T-helper 1 cell treated with Interleukin-12 subunit alpha and Interleukin-12 subunit beta and Interleukin-4 antibody, amounts not matched to agents 30 μg/mL and 1 μg/mL, for 36 hours (primary cell): ENCODE results near the gene CA11.

Experiments used
- H3K27ac Mint-ChIP-seq: one replicate; pipeline ENCODE4 v1.8.0; 2021; ENCODE audit warnings: mild to moderate bottlenecking, mixed read lengths
- H3K27me3 Mint-ChIP-seq: one replicate; pipeline ENCODE4 v1.8.0; 2021; ENCODE audit warnings: low read depth, mixed read lengths
- H3K36me3 Mint-ChIP-seq: one replicate; pipeline ENCODE4 v1.8.0; 2021; ENCODE audit warnings: low read depth, mixed read lengths
- H3K4me1 Mint-ChIP-seq: one replicate; pipeline ENCODE4 v1.8.0; 2021; ENCODE audit warnings: low read depth, mixed read lengths
- H3K4me3 Mint-ChIP-seq: one replicate; pipeline ENCODE4 v1.8.0; 2021; ENCODE audit warnings: mild to moderate bottlenecking, moderate library complexity, mixed read lengths
- H3K9me3 Mint-ChIP-seq: one replicate; pipeline ENCODE4 v1.8.0; 2021; ENCODE audit warnings: mixed read lengths

The CA11 gene

DNA sequence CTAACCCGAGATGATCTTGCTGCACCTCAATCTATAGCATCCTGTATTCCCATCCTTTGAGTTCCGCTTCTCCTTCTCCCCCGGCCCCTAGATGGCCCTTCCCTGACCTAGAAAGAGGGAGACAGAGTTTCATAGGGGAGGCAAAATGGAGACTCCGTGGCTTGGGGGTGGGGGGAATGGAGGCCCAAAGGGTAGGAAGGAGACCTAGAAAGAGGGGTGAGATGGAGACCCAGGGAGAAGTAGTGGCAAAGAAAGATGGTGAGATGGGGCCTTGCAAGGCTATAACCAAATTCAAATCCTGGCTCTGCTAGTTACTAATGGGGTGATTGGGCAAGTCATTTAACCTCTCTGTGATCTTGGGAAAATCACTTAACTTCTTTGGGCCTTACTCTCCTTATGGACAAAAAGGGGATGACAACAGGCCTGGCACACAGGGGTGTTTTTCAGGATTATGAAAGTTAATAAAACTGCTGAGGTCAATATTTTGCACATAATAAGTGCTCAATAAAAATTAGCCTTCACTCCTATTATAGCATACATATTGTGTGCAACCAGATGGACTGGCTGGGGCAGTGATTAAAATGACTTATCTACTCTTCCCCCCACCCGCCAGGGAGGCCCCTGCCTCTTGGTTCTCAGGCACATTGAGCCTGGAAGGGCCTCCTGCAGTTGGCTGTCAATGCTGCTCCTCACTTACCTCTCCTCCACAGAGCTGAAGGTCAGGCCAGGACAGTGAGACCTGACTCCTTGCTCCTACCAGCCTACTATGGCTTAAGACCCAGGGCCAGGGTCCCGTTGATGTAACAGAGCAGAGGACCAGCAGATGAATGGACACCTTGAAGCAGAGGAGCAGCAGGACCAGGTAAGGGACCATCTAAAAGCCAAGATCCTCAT, 26.0 kb downstream of the CA11 start:
- H3K4me1 Mint-ChIP-seq = peaks cover 40% of the 10 kb centered on the region
- H3K27me3 Mint-ChIP-seq = no peaks in the 10 kb centered on the region
- no peaks in the 10 kb centered on the region for H3K9me3 Mint-ChIP-seq
- peak overlapping the region; percentile 98 for H3K4me3 Mint-ChIP-seq
- H3K27ac Mint-ChIP-seq = peak overlapping the region; percentile 99
- H3K36me3 Mint-ChIP-seq = peaks cover 48% of the 10 kb centered on the region

- H3K9me3 Mint-ChIP-seq = no peaks in the 10 kb centered on the region
- peaks cover 48% of the 10 kb centered on the region for H3K36me3 Mint-ChIP-seq
Observed at GRCh38 chr19:48618916-48619691, 26.9 kb downstream of the CA11 start, which contains the start of the genes RPL18 and SPHK2. Gene RPL18 (minus strand): TSS chr19:48619178. CDS start chr19:48619143, 35 bp downstream. Gene SPHK2 (plus strand): TSS chr19:48619506. CDS start chr19:48620515, 1,009 bp downstream.

GRCh38 chr19:48618278-48618915, 27.6 kb downstream of the CA11 start:
- H3K4me1 Mint-ChIP-seq = peaks cover 32% of the 10 kb centered on the region
- H3K4me3 Mint-ChIP-seq = peak overlapping the region; percentile 98
- H3K27me3 Mint-ChIP-seq = no peaks in the 10 kb centered on the region
- no peaks in the 10 kb centered on the region for H3K9me3 Mint-ChIP-seq
- H3K36me3 Mint-ChIP-seq = peaks cover 42% of the 10 kb centered on the region
- H3K27ac Mint-ChIP-seq = peak overlapping the region; percentile 99

More at GRCh38 chr19:48618916-48619691, 26.9 kb downstream of the CA11 start, which contains the start of the genes RPL18 and SPHK2:
- H3K4me3 Mint-ChIP-seq = peak within 1 kb of the TSS; percentile 98
- no peaks in the 10 kb centered on the region for H3K27me3 Mint-ChIP-seq
- peak within 1 kb of the TSS; percentile 99 for H3K27ac Mint-ChIP-seq
- H3K4me1 Mint-ChIP-seq = peaks cover 38% of the 10 kb centered on the region

DNA sequence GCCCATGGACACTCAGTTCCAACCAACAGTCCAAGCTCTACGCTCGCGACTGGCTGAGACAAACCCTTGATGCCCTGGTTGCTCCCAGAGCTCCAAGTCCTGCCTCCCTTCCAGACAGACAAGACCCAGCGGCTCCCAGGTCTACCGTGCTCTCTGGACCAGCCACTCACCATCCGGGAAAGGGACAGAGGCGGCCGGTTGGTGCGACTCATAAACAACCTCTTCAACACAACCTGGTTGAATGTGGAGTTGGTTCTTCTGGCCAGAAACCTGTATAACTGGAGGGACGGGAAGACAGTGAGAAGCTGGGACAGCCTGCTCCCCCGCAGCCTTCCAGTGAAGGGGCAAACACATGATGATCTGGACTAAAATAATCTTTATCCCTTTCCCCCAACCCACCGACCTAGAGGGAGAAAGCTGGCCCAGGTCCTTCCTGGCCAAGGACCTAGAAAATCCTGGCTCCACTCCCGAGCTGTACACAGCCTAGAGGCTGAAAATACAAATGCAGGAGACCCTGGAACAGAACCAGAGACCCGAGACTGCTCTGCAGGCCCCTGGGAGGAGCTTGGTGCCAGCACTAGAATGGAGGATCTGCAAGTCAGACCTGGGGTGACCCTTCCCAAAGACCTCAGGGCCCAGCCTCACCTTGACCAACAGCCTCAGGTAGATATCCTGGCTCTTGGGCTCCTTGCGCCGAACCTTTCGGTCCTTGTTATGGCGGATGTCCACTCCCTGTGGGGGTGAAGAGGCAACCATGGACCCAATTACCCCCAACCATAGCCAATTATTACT, 28.6 kb downstream of the CA11 start:
- Mint-ChIP-seq H3K9me3 (no peaks in the 10 kb centered on the region), H3K27me3 (no peaks in the 10 kb centered on the region), H3K27ac (peak overlapping the region; percentile 99), H3K4me1 (peaks cover 29% of the 10 kb centered on the region), H3K36me3 (peaks cover 38% of the 10 kb centered on the region), H3K4me3 (peak overlapping the region; percentile 98)

DNA sequence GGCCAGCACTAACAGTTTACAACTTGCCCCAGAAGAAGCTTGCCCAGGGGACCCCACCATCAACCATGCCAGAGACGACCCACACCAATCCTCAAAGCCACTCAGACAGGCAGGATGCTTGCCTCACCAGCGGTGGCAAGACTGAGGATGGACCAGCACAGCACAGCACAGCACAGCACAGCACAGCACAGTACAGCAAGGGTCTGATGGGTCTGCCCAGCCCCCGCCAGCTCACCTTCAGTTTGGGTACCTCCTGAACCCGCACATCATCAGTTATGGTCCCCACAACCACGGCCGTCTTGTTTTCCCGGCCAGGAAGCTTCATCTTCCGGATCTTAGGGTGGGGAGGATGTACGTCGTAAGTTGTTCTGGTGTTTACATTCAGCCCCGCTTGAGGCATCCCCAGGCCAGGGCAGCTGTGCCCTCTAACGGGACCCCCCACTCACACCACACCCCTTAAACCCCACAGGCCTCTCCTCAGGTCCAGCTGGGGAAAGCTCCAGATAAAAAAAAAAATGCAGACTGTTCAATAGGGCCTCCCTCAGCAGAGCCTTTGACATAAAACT, 29.4 kb downstream of the CA11 start:
- H3K9me3 Mint-ChIP-seq = no peaks in the 10 kb centered on the region
- H3K27ac Mint-ChIP-seq = no peak overlapping the region
- H3K4me1 Mint-ChIP-seq = peaks cover 24% of the 10 kb centered on the region
- no peaks in the 10 kb centered on the region for H3K27me3 Mint-ChIP-seq
- peak overlapping the region; percentile 98 for H3K4me3 Mint-ChIP-seq
- peaks cover 34% of the 10 kb centered on the region for H3K36me3 Mint-ChIP-seq

GRCh38 chr19:48616041-48616436, 29.9 kb downstream of the CA11 start:
- peaks cover 21% of the 10 kb centered on the region for H3K4me1 Mint-ChIP-seq
- H3K36me3 Mint-ChIP-seq = peaks cover 31% of the 10 kb centered on the region
- peak overlapping the region; percentile 55 for H3K4me3 Mint-ChIP-seq

GRCh38 chr19:48615231-48616040, 30.6 kb downstream of the CA11 start:
- no peak overlapping the region for H3K4me3 Mint-ChIP-seq
- no peaks in the 10 kb centered on the region for H3K27me3 Mint-ChIP-seq
- no peak overlapping the region for H3K27ac Mint-ChIP-seq
- no peaks in the 10 kb centered on the region for H3K9me3 Mint-ChIP-seq
- H3K4me1 Mint-ChIP-seq = peaks cover 21% of the 10 kb centered on the region
- H3K36me3 Mint-ChIP-seq = peaks cover 31% of the 10 kb centered on the region

More at GRCh38 chr19:48616041-48616436, 29.9 kb downstream of the CA11 start:
- no peaks in the 10 kb centered on the region for H3K27me3 Mint-ChIP-seq
- H3K27ac Mint-ChIP-seq = no peak overlapping the region
- H3K9me3 Mint-ChIP-seq = no peaks in the 10 kb centered on the region

DNA sequence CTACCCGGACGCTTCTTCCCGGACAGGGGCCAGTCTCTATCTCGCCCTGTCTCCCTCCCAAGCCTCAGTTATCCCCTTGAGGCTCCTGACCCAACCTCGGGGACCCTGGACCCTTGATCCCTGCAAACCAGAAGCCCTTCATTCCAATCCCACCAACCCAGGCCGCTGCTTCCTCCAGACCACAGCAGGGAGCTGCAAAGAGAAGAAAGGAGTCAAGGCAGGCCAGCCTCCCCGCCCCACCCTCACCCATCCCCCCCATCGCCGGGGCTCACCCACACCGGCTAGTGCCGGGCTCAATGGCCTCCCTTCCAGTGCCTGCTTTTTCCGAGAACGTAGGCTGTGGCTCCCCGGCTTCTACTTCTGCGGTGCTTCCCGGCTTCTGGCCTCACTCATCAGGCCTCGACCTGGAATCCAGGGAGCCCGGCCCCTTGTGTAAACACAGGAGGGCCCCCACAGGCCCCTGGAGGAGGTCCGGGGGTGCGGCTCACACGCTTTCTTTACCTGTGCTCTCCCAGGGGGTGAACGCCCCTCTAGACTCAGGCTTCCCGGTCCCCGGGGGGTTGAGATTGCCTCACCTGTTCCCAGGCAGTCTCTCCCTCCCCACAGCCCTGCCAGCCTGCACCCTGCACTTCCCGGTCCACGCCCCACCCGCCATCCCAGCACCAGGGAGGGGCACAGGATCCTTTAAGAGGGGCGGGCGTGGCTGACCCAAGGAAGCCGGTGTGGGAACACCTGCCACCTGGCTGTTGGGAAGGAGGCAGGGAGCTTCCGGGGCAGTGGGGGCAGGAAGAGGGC, 31.4 kb downstream of the CA11 start, which contains the start of gene FAM83E:
Gene FAM83E, minus strand, starts transcription at position 641 of the 795 bp plus-strand sequence. CDS start 1,704 bp downstream, outside the sequence.
- Mint-ChIP-seq H3K36me3 (peaks cover 30% of the 10 kb centered on the region), H3K4me3 (no peak within 1 kb of the TSS), H3K27me3 (no peaks in the 10 kb centered on the region), H3K4me1 (peaks cover 14% of the 10 kb centered on the region), H3K27ac (no peak within 1 kb of the TSS), H3K9me3 (no peaks in the 10 kb centered on the region)

DNA sequence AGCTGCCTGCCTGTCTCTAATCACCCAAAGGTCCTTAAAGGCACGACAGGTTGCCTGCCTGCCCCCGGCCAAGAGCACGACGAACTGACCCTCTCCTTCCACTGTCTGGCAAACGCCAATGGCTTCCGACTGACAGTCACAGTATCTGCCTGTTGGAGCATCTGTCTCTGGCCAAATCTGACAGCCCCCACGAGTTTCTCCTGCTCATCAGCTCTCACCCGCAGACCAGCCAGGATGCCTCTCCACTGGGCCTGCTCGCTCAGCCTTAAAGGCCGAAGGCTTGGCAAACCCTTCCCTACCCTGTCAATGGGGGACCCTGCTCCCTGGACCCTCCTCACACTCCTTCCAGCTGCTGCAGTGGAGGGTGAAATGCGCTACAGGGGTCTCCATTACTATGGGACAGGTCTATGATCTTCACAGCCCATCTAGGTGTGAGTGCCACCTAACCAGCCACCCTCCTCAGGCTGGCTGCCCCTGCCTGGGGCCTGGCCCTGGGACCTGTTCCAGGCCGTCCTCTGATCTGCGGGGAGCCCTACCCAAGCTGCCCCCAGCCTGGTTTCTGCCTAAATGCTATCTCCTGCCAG, 32.0 kb downstream of the CA11 start:
- H3K27me3 Mint-ChIP-seq = no peaks in the 10 kb centered on the region
- H3K4me3 Mint-ChIP-seq = no peak overlapping the region
- H3K4me1 Mint-ChIP-seq = peaks cover 12% of the 10 kb centered on the region
- H3K27ac Mint-ChIP-seq = no peak overlapping the region
- no peaks in the 10 kb centered on the region for H3K9me3 Mint-ChIP-seq
- H3K36me3 Mint-ChIP-seq = peaks cover 27% of the 10 kb centered on the region

- H3K27ac Mint-ChIP-seq = no peak overlapping the region
- H3K4me3 Mint-ChIP-seq = no peak overlapping the region
- H3K36me3 Mint-ChIP-seq = peaks cover 22% of the 10 kb centered on the region
- H3K4me1 Mint-ChIP-seq = peaks cover 11% of the 10 kb centered on the region
- H3K27me3 Mint-ChIP-seq = no peaks in the 10 kb centered on the region
- no peaks in the 10 kb centered on the region for H3K9me3 Mint-ChIP-seq
Observed at GRCh38 chr19:48613024-48613851, 32.7 kb downstream of the CA11 start.

DNA sequence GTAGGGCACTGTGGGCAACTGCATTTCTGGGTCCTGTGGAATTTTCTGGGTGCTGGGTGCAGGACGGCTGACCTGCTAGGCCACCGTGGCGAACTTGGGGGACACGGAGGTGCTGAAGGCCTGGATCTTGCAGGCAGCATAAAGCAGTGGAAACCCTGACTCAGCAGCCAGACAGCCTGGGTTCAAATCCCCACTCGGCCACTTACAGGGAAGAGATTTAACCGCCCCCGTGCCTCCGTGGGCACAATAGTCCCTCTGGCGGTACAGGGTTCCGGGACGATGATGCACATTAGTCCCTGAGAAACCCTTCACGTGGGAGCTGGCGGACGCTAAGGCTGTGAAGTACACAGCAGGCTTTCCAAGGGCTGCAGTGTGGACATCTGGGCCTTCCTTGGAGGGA, 34.1 kb downstream of the CA11 start:
- Mint-ChIP-seq H3K27ac (no peak overlapping the region), H3K4me3 (no peak overlapping the region), H3K9me3 (no peaks in the 10 kb centered on the region), H3K27me3 (no peaks in the 10 kb centered on the region), H3K4me1 (peaks cover 7% of the 10 kb centered on the region), H3K36me3 (peaks cover 15% of the 10 kb centered on the region)
